ENCODE measurements around the gene LY6G6C. TPM values are rescaled to one million over a fixed set of nuclear protein-coding genes. Genes with fewer than 3 reads are reported as not detected.

The LY6G6C gene
- total RNA-seq, 1 donor = 0.54 TPM

DNA sequence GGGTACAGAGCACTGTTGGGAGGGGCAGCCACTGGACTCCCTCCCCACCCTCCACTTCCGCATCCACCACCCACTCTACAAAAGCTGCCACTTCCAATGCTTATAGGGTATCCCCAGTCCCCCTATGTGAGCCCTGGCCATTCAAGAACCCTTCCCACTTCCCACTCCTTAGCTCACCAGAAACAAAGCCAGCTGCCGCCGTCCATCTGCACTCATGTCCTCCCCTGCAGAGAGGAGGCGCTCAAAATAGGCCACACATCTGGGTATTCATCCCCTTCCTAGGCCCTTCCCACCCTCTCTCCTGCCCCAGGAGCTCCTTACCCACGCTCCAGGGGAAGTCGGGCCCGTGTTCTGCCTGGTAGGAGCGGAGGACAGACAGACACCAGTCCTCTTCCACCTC, 34.2 kb downstream of the LY6G6C start:
- no peak for DNase-seq (ENCODE audit: low read depth in 2 of 3, low spot score in 2 of 3)

DNA sequence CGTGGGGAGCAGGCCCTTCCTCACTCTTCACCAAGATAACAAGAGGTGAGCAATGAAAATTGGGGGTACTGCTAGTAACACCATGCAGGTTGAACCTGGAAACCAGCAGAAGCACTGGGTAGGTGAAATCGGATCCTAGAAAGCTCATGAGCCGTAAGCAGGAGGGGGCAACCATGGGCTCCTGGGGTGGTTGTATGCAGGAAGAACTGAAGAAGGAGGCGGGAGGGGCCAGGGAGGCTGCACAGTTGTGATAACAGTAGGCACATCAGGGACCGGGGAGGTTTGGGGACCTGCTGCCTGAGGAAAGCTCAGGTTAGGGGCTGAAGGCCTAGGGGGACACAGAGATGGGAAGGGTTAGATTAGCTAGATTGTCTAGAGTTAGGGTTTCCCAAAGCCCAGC, 35.1 kb downstream of the LY6G6C start:
- no peak for DNase-seq (ENCODE audit: low read depth in 2 of 3, low spot score in 2 of 3)

DNA sequence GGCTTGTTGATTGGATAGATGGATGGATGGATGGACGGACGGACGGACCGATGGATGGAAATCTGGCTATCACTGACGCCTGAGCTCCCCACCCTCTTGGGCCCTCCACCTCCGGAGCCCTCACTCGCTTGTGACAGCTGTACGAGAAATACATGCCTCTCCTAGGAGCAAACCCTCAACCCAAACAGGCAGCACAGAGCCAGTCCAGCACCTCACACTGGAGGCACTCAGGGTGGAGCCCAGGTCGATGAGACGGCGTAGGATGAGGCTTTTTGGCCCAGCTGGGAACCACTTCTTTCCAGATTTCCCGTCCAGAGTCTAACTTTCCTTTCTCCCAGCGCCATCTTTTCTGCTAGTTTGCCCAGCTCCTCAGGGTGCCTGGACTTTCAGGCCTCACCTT, 38.0 kb downstream of the LY6G6C start:
- DNase-seq (ENCODE audit: low read depth in 2 of 3, low spot score in 2 of 3) = no peak

DNA sequence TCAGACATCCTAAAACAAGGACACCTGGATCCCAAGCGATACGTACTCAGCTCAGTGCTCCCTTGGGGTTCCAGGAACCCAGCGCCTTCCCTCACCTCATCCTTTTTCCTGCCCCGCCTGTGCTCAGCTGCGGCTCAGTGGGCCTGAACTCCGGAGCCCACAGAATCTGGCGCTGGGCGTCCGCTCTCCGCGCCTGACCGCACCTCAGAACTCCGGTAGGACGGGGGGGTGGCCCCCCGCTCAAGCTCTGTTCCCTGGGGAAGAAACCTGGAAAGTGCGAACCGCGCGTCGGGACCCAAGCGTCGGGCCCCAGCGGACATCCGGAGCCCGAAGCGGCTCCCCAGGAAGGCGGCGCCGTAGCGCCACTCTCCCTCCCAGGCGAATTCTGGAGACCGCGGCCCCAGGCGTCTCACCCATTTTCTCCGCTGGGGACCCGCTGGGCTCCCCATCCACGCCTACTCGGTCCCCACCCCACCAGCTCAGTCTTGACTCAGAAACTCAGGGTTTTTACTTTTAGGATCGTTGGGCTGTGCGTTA, 40.3 kb downstream of the LY6G6C start:
- peak; percentile 33 to 65 (median 44) for DNase-seq (ENCODE audit: low read depth in 2 of 3, low spot score in 2 of 3)

DNA sequence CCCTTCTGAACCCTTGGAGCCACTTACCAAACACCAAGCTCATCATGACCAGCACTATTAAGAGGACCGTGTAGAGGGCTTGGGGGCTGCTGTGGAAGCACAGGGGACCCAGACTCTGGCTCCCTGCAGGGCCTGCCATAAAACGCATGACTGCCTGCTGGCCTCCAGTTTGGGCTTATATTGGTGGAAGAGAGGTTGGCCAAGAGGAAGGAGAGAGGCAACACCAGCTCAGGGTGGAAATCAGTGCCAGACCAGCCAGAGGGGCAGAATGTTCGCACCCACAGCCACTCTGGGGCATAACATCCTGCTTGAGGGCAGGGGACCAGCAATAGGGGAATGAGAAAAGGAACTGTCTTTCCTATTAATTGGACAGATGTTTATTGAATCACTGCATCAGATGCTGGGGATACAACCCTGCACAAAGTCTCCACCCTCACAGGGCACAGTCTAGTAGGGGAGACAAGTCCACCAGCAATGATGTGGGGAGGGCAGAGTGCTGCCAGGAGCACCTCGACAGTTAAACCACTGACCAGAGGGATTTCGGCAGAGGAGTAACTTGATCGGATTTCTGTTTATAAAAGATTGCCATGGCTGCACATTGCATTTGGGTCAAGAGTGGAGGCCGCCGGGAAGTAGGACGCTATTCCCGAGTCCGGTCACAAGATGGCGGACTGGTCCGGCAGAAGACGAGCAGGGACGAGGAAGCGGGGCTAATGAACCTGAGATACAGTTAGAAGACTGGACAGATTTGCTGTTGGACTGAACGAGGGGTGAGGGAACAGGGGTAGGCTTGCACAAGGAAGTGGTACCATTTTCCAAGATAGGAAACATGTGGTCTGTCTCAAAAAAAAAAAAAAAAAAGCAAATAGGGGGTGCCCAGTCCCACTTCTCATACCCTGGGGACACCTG, 41.1 kb downstream of the LY6G6C start, which contains the start of gene LY6G5C:
TSS of gene LY6G5C (minus strand) at position 842 of the 909 bp plus-strand sequence. CDS start at position 148, 694 bp downstream.
- peak; percentile 41 to 69 (median 62) for DNase-seq (ENCODE audit: low read depth in 2 of 3, low spot score in 2 of 3)

DNA sequence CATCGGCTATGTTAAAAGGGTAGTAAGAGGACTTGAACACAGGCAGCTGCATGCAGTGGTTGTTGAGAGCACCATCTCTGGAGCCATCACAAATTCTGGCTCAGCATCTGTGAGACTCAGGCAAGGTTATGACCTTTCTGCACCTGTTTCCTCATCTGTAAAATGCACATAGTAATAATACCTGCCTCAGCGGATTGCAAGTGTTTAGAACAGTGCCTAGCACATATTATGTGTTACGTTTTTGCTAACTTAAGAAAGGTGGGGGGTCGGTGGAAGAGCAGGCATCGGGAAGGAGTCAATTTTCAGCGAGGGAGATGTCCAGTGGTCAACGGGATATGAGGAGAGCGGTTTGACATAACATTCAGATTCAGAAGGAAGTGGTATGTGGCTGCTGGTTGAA, 43.6 kb downstream of the LY6G6C start:
- no peak for DNase-seq (ENCODE audit: low read depth in 2 of 3, low spot score in 2 of 3)

DNA sequence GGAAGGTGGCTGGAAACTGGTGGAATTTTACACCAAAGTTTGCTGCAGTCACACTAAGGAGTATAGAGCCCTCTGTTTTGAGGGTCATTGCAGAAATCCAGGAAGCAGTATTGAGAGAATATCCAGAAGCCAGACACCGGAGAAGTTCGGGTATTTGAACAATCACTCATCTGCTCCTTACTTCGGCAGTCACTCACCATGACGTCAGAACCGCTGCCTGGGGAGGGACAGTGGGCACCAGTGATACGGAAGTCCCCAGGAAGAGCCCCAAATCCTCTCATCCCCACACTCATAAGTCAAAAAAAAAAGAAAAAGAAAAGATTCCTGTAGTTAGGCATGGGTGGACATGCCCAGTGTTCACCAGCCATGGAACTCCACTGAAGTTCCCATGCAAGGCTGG, 44.6 kb downstream of the LY6G6C start:
- DNase-seq (ENCODE audit: low read depth in 2 of 3, low spot score in 2 of 3) = no peak

DNA sequence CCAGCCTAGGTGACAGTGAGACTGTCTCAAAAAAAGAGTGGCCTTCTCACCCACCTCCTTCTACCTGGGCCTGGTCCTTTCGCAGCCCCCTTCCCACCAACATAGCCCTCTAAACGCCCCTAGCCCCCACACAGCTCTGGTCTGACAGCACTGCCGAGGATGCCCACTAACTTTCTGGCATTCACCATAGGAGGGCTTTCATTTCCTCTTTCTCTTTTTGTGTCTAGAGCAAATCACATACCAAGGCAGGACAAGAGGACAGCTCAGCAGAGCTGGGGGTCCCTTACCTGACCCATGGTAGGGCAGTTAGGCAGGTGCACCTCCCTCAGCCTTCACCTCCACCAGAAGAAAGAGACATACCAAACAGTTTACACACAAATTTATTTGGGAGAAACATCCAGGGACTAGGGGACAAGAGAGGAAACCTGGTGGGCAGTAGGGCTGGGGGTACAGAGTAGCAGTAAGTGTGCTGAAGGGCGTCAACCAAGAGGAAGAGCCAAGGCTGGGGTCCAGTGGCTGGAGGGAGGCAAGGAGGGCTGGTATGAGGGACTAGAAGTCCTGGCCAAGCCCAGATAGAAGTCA, 45.1 kb downstream of the LY6G6C start:
- DNase-seq (ENCODE audit: low read depth in 2 of 3, low spot score in 2 of 3) = no peak

DNA sequence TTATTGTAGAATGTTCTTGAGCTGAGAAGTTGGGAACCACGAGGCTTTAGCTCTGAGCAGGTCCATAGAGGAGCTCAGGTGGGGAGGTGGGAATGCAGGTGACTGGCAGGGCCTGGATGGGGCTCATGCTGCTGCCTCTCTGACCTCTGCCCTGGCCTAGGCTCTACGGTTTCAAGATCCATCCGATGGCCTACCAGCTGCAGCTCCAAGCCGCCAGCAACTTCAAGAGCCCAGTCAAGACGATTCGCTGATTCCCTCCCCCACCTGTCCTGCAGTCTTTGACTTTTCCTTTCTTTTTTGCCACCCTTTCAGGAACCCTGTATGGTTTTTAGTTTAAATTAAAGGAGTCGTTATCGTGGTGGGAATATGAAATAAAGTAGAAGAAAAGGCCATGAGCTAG, 51.9 kb downstream of the LY6G6C start, which contains the start of gene LY6G5B:
TSS of gene LY6G5B (plus strand) at position 301 of the 400 bp plus-strand sequence. CDS start 975 bp downstream, outside the sequence.
- DNase-seq (ENCODE audit: low read depth in 2 of 3, low spot score in 2 of 3) = no peak

Small RNA genes within 50 kb of the gene (small RNA-seq; reads per million reads assigned to genes)
- gene LY6G6D (not detected), gene MIR4646 (not detected), gene MSH5-SAPCD1 (not detected), gene RNU6-850P (not detected), gene SAPCD1 (not detected)

Other genes starting within 250 kb of the LY6G6C start
- gene MICB, start 223.6 kb downstream of the LY6G6C start, total RNA-seq = 15.1 TPM
- not detected for gene MCCD1, start 192.8 kb downstream of the LY6G6C start, total RNA-seq
- gene DDX39B, start 179.7 kb downstream of the LY6G6C start, total RNA-seq = 571 TPM
- gene ATP6V1G2, start 175.1 kb downstream of the LY6G6C start, total RNA-seq = 1.1 TPM
- 33.7 TPM for gene NFKBIL1, start 174.1 kb downstream of the LY6G6C start, total RNA-seq
- gene LTA, start 149.5 kb downstream of the LY6G6C start, total RNA-seq = under 0.01 TPM
- 0.27 TPM for gene TNF, start 146.2 kb downstream of the LY6G6C start, total RNA-seq
- 31.0 TPM for gene LTB, start 139.3 kb downstream of the LY6G6C start, total RNA-seq
- 74.9 TPM for gene LST1, start 135.5 kb downstream of the LY6G6C start, total RNA-seq
- gene NCR3, start 128.7 kb downstream of the LY6G6C start, total RNA-seq = 0.27 TPM
- 66.8 TPM for gene AIF1, start 106.5 kb downstream of the LY6G6C start, total RNA-seq
- gene PRRC2A, start 101.0 kb downstream of the LY6G6C start, total RNA-seq = 117 TPM
- 172 TPM for gene BAG6, start 69.1 kb downstream of the LY6G6C start, total RNA-seq
- gene APOM, start 65.9 kb downstream of the LY6G6C start, total RNA-seq = 3.8 TPM
- gene C6orf47, start 61.0 kb downstream of the LY6G6C start, total RNA-seq = 19.1 TPM
- gene GPANK1, start 56.7 kb downstream of the LY6G6C start, total RNA-seq = 16.2 TPM
- gene CSNK2B, start 55.7 kb downstream of the LY6G6C start, total RNA-seq = 232 TPM
- 7.8 TPM for gene LY6G5B, start 51.8 kb downstream of the LY6G6C start, total RNA-seq
- 3.5 TPM for gene LY6G5C, start 40.7 kb downstream of the LY6G6C start, total RNA-seq
- 75.4 TPM for gene ABHD16A, start 18.4 kb downstream of the LY6G6C start, total RNA-seq
- 0.54 TPM for gene LY6G6F, start 14.9 kb downstream of the LY6G6C start, total RNA-seq
- gene LY6G6D, start 6.4 kb downstream of the LY6G6C start, total RNA-seq = 1.6 TPM
- gene MPIG6B, start 1.6 kb upstream of the LY6G6C start, total RNA-seq = 7.8 TPM
- 223 TPM for gene DDAH2, start 7.6 kb upstream of the LY6G6C start, total RNA-seq
- 794 TPM for gene CLIC1, start 14.8 kb upstream of the LY6G6C start, total RNA-seq
- 32.3 TPM for gene MSH5, start 18.3 kb upstream of the LY6G6C start, total RNA-seq
- 0.27 TPM for gene SAPCD1, start 40.9 kb upstream of the LY6G6C start, total RNA-seq
- 2.4 TPM for gene VWA7, start 55.6 kb upstream of the LY6G6C start, total RNA-seq
- gene VARS1, start 74.0 kb upstream of the LY6G6C start, total RNA-seq = 52.0 TPM
- 70.6 TPM for gene LSM2, start 85.2 kb upstream of the LY6G6C start, total RNA-seq
- gene HSPA1L, start 93.5 kb upstream of the LY6G6C start, total RNA-seq = 1.9 TPM
- 358 TPM for gene HSPA1A, start 93.8 kb upstream of the LY6G6C start, total RNA-seq
- 303 TPM for gene HSPA1B, start 106.0 kb upstream of the LY6G6C start, total RNA-seq
- gene NEU1, start 141.1 kb upstream of the LY6G6C start, total RNA-seq = 51.7 TPM
- gene SLC44A4, start 157.3 kb upstream of the LY6G6C start, total RNA-seq = 0.81 TPM
- 128 TPM for gene EHMT2, start 176.0 kb upstream of the LY6G6C start, total RNA-seq
- gene ZBTB12, start 180.3 kb upstream of the LY6G6C start, total RNA-seq = 8.9 TPM
- gene C2, start 206.0 kb upstream of the LY6G6C start, total RNA-seq = 0.54 TPM
- 0.54 TPM for gene CFB, start 224.3 kb upstream of the LY6G6C start, total RNA-seq
- 44.7 TPM for gene NELFE, start 237.2 kb upstream of the LY6G6C start, total RNA-seq
- 62.7 TPM for gene SKIC2, start 237.4 kb upstream of the LY6G6C start, total RNA-seq

All from hematopoietic multipotent progenitor cell (in vitro differentiated cells).